HG03460 (cell line): ENCODE results near the gene EPHB6.

Experiments used
- ATAC-seq: cut with Tn5 transposase; IDR thresholded peaks from one replicate; pipeline ENCODE4 v1.9.1; 2021; ENCODE audit not compliant: unreplicated experiment

Gene EPHB6

GRCh38 chr7:142833174-142834048 lies 21.5 kb upstream of the EPHB6 start:
- ATAC-seq = peak; percentile 66

GRCh38 chr7:142835487-142835886 lies 19.4 kb upstream of the EPHB6 start:
- ATAC-seq = no peak

DNA sequence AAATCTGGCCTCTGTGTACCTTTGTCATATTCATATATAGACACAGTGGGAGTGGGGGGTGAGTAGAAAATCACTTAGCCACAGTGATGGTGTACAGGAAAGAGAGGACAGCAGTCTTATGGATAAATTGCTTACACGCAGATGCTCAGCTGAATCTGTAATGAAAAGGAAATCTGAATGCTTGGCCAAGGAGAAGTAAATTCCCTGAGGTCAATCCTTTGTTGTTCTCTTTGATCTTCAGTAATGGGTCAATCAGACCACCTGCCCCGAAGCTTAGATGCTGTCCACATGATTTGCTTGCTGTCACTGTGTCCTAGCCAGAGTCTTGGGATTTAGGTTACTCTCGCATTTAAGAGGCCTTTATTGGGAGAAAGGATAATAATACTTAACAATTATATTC lies 18.4 kb upstream of the EPHB6 start:
- no peak for ATAC-seq

GRCh38 chr7:142838461-142839213 lies 16.2 kb upstream of the EPHB6 start:
- ATAC-seq = no peak

GRCh38 chr7:142842251-142842766 lies 12.6 kb upstream of the EPHB6 start:
- ATAC-seq = no peak

- ATAC-seq = no peak
Observed at GRCh38 chr7:142847353-142847752, 7.5 kb upstream of the EPHB6 start.

- ATAC-seq = no peak
Observed at GRCh38 chr7:142851269-142851668, 3.6 kb upstream of the EPHB6 start.

DNA sequence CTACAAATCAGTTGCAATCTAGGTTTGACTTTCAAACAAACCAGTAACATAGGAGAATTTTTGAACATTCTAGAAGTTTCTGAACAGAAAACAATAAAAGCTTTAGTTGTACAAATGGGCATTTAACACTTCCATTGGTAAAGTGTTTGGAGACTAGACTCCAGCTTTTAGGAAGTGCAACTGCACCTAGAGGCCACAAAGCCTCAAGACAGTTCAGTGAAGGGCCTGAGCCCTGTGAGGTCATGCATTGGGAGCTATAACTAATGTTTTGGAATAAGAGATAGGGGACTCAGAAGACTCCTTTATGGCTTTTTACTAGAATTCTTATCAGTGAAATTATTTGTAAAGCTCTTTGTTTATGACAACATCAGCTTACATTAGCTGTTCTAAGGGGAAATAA lies 3.0 kb upstream of the EPHB6 start:
- no peak for ATAC-seq

- peak; percentile 87 for ATAC-seq
Observed at GRCh38 chr7:142853739-142854371, 1.0 kb upstream of the EPHB6 start.

GRCh38 chr7:142855114-142855743 lies 353 bp downstream of the EPHB6 start:
- no peak for ATAC-seq

DNA sequence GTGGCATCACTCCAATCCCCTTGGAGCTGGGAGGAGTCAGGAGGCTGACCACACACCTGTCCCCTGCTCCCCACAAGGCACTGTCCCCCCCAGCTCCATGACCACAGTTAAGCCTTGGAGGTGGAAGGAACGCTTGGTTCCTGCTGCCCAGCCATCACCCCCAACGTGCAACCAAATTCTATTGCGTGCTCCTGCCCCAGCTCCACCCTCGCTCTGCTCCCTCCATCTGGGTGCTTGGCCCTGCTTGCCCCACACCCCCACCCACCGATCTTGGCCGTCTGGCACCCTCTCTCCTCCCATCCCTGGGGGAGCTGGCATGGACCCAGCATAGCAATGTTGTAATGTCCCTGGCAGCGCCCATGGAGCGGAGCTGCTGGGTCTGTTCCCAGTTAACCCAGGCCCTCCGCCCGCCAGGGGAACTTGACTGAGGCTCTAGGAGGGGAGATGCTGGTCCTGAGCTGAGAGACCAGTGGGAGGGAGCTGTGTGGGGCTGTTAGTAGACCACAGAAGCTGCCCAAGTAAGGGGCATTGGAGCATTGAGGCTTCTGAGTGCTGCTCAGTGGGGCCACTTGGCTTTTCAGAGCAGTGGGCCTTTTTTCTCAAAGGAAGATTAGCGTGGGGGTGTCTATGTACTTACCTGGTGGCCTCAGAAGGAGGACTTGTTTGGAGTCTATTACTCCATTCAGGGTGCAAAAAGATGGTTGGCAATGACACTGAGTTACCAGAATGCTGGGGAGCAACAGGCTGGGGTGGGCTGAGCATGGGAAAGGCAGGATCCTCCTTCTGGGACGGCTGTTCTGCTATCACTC lies 1.1 kb downstream of the EPHB6 start:
- ATAC-seq = no peak

- no peak for ATAC-seq
Observed at GRCh38 chr7:142856565-142857245, 1.8 kb downstream of the EPHB6 start.

DNA sequence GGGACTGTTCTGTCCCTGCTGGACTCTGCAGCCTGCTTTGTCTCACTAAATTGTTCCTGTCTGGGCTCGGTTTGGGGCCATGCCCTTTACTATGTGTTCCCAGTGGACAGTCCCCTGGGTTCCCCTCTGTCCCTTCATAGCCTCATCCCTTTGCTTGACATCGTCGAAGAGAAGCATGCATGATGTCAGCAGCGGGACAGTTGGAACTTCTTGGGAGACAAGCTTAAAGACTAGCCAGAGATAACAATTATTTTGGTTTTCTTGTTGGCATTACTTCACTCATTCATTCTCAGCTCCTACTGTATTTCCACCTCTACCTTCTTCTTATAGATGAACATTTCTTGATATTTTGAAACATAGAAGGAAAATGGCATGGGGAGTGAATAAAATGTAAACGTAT lies 2.7 kb downstream of the EPHB6 start:
- no peak for ATAC-seq

DNA sequence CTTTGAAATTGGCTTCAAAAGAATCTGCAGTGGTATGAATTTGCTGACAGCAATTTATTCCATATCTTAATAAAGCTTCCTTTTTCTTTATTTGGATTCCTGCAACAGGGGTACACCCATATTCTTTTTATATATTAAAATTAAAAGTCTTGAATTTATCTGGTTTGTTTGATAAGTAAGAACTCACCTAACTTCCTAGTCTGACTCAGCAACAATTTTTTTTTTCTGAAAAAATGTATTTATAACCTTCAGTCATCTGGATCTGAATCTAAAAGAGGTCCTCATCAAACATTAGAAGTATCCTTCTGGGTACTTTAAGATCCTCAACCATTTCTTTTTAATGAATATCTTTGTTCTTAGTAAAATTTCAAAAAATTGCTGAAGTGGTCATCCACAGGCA lies 4.5 kb downstream of the EPHB6 start:
- ATAC-seq = no peak

GRCh38 chr7:142859829-142860228 lies 5.0 kb downstream of the EPHB6 start:
- no peak for ATAC-seq

GRCh38 chr7:142860968-142861367 lies 6.1 kb downstream of the EPHB6 start:
- ATAC-seq = no peak

GRCh38 chr7:142862351-142862750 lies 7.5 kb downstream of the EPHB6 start:
- no peak for ATAC-seq

DNA sequence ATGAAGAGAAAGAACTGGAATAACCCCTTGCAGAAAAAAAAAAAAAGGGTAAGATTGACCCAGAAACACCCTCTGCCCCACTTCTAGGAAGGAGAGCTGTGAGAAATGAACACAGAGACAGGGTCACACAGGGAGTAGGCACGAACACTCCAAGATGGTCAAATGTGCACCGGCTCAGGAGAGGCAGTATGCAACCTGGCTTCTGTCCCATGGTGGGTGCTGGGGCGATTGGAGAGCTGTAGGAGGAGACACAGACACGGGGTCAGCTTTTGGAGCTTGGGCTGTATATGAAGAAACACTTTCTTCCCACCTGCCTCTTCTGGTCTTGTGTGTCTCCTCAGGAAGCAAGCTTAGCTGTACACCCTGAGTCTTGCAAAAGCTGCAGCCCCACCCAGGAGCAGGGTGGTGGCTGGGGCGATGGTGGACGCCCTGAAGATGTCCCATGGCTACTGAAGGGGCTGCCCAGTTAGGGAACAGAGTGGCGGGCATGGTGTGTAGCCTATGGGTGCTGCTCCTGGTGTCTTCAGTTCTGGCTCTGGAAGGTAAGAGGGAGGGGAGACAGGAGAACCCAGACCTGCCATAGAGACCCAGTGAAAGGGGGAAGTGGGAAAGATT lies 8.0 kb downstream of the EPHB6 start:
- ATAC-seq = no peak
